GM12878 (cell line): Measurements from ENCODE around the gene ANKRD30A. TPM values are rescaled to one million over a fixed set of nuclear protein-coding genes. Genes with fewer than 3 reads are reported as not detected.

ENCODE experiments used
- ATAC-seq: fragments of 200-7000 bp; cut with Tn5 transposase; 3 replicates; pipeline ENCODE4 v1.9.1; 2020; ENCODE audit warnings: mild to moderate bottlenecking, moderate library complexity
- BruUV-seq: library from RNA; stranded (reverse); fragments of 400-500 nt; replicated peaks from 2 replicates; lab custom pipeline; 2021; lab: Mats Ljungman, UMichigan
- CTCF ChIA-PET: fragments of 300-600 bp; sonication (Branson Sonifier 250); formaldehyde crosslinking; extraction: SDS; loops from one replicate; lab custom pipeline; 2021; ENCODE audit warnings: inconsistent platforms; lab: Yijun Ruan, JAX
- POLR2A ChIA-PET: fragments of 350-600 bp; formaldehyde crosslinking; extraction: SDS; loops from one replicate; lab custom pipeline; 2021; ENCODE audit warnings: inconsistent platforms; lab: Charles Lee
- RAD21 ChIA-PET: fragments of 300-600 bp; sonication (Branson Sonifier 250); formaldehyde crosslinking; loops from one replicate; lab custom pipeline; 2023; ENCODE audit warnings: antibody characterized with exemption; ENCODE audit not compliant: unreplicated experiment; lab: Charles Lee
- SMC1A ChIA-PET: fragments of 300-600 bp; sonication (Branson Sonifier 250); formaldehyde crosslinking; loops from one replicate; lab custom pipeline; 2023; ENCODE audit not compliant: unreplicated experiment, uncharacterized antibody; lab: Charles Lee
- DNase-seq: peaks from one replicate; pipeline ENCODE4 v3.0.0-alpha.2; 2011; ENCODE audit warnings: low read depth, low spot score
- FAIRE-seq: peaks from 3 replicates; lab custom pipeline; 2011; peaks lifted over from hg19 to GRCh38; lab: Jason Lieb, UNC
- H2AFZ ChIP-seq: 2 replicates; pipeline ENCODE4 v1.6.0; 2011; ENCODE audit warnings: low read depth, low read length, control low read depth; ENCODE audit not compliant: control insufficient read depth
- H3K27ac ChIP-seq: 2 replicates; pipeline ENCODE4 v1.5.1; 2011; ENCODE audit warnings: control low read depth; ENCODE audit not compliant: control insufficient read depth, insufficient read depth
- H3K27me3 ChIP-seq, 2 experiments: replicated peaks in 1 of 2; 2 replicates each; pipeline versions ENCODE4 v1.6.0 to v1.6.1; 2011; ENCODE audit warnings: low read length in 1 of 2; ENCODE audit not compliant: control insufficient read depth in 2 of 2, insufficient read depth in 2 of 2
- H3K36me3 ChIP-seq, 2 experiments: 2 replicates each; pipeline ENCODE4 v1.5.1; 2011; ENCODE audit warnings: low read length in 1 of 2; ENCODE audit not compliant: control insufficient read depth in 2 of 2, insufficient read depth in 2 of 2
- H3K4me1 ChIP-seq: 2 replicates; pipeline ENCODE4 v1.6.1; 2011; ENCODE audit warnings: mild to moderate bottlenecking, low read length, moderate library complexity, mixed read lengths; ENCODE audit not compliant: control insufficient read depth, insufficient read depth
- H3K4me2 ChIP-seq: 2 replicates; pipeline ENCODE4 v1.6.0; 2011; ENCODE audit warnings: control low read depth; ENCODE audit not compliant: control insufficient read depth, insufficient read depth
- H3K4me3 ChIP-seq: fragments of 200-600 bp; sonication (generic); 2 replicates; pipeline ENCODE4 v1.5.1; 2016
- H3K79me2 ChIP-seq: 2 replicates; pipeline ENCODE4 v1.6.0; 2011; ENCODE audit warnings: low read length; ENCODE audit not compliant: control insufficient read depth, insufficient read depth
- H3K9ac ChIP-seq: 2 replicates; pipeline ENCODE4 v1.8.0; 2011; ENCODE audit warnings: low read length, control low read depth, mixed read lengths; ENCODE audit not compliant: control insufficient read depth, insufficient read depth
- H3K9me3 ChIP-seq: replicated peaks from 3 replicates; pipeline ENCODE4 v1.5.1; 2011; ENCODE audit warnings: mild to moderate bottlenecking, low read length; ENCODE audit not compliant: control insufficient read depth, insufficient read depth
- H4K20me1 ChIP-seq: 2 replicates; pipeline ENCODE4 v1.6.0; 2011; ENCODE audit not compliant: control insufficient read depth, insufficient read depth
- CBFB ChIP-seq: IDR thresholded peaks from 2 replicates; pipeline ENCODE4 v1.6.1; 2016; ENCODE audit warnings: antibody characterized with exemption, low read depth
- CUX1 ChIP-seq: IDR thresholded peaks from 2 replicates; pipeline ENCODE4 v1.6.1; 2012; ENCODE audit warnings: improper control_type of control experiment, low read depth, low read length; ENCODE audit not compliant: insufficient replicate concordance
- EED ChIP-seq: sonication (generic); IDR thresholded peaks from 2 replicates; pipeline ENCODE4 v1.6.1; 2016; ENCODE audit warnings: antibody characterized with exemption, low read depth
- GABPA ChIP-seq: IDR thresholded peaks from 2 replicates; pipeline ENCODE4 v1.6.1; 2014; ENCODE audit warnings: antibody characterized with exemption, low read depth, mild to moderate bottlenecking, inconsistent platforms
- PAX5 ChIP-seq: IDR thresholded peaks from 2 replicates; pipeline ENCODE4 v1.6.1; 2011; ENCODE audit warnings: low read depth, low read length, borderline replicate concordance
- RUNX3 ChIP-seq: IDR thresholded peaks from 2 replicates; pipeline ENCODE4 v1.6.1; 2012; ENCODE audit warnings: low read length, inconsistent platforms
- SKIL ChIP-seq: fragments of 450-650 bp; IDR thresholded peaks from 2 replicates; pipeline ENCODE4 v1.6.1; 2017; ENCODE audit warnings: mild to moderate bottlenecking, low read depth, inconsistent platforms; ENCODE audit not compliant: poor library complexity, severe bottlenecking
- SREBF2 ChIP-seq: IDR thresholded peaks from 2 replicates; pipeline ENCODE4 v1.6.1; 2012; ENCODE audit warnings: mild to moderate bottlenecking, low read length
- SUPT20H ChIP-seq: IDR thresholded peaks from 2 replicates; pipeline ENCODE4 v1.6.1; 2011; ENCODE audit warnings: low read depth, mild to moderate bottlenecking, low read length, moderate library complexity, borderline replicate concordance; ENCODE audit not compliant: control insufficient read depth
- WGBS: methylation state at CpG from one replicate; pipeline ENCODE4 v1.1.6; 2016; ENCODE audit warnings: low lambda C conversion rate; ENCODE audit not compliant: insufficient replicate concordance, insufficient coverage; ENCODE audit errors: missing lambda C conversion rate; 5-methylcytosine and 5-hydroxymethylcytosine counted together
- in situ Hi-C: fragments of 300-500 bp; cut with MboI; formaldehyde crosslinking; loops from 9 replicates; pipeline ENCODE4 v1.14.3; 2018; ENCODE audit warnings: mixed read lengths
- intact Hi-C: fragments of 100-400 bp; cut with micrococcal nuclease; formaldehyde crosslinking; loops from one replicate; pipeline ENCODE4 v1.14.2; 2022; ENCODE audit not compliant: unreplicated experiment
- polyA plus RNA-seq, 11 experiments: library from polyadenylated mRNA; depleted of rRNA in 4 of 11; unstranded in 6 of 11; stranded (reverse) in 5 of 11; fragments of >200 nt; fragmentation: Nextera tagmentation in 4 of 11; fragmentation: Illumina TruSeq in 1 of 11; extraction: Ambion mirVana in 4 of 11; extraction: Trizol in 1 of 11; gene quantifications; 1 replicate in 1 of 11; 2 replicates in 10 of 11; pipeline versions ENCODE4 v1.2.1 to v1.2.3, GENCODE V29; 2011 to 2016; ENCODE audit warnings: inconsistent platforms in 2 of 11, missing spikeins in 2 of 11, low read depth in 1 of 11
- total RNA-seq, 4 experiments: library from RNA; depleted of rRNA in 3 of 4; stranded (reverse); fragments of >200 nt in 3 of 4; fragmentation: Illumina TruSeq in 1 of 4; extraction: Trizol in 1 of 4; gene quantifications; 2 replicates each; pipeline versions ENCODE4 v1.2.1 to v1.2.3, GENCODE V29; 2013 to 2021
- TF ChIP-seq, protein P1 (sequence below): fragments of 450-650 bp; IDR thresholded peaks from 2 replicates; pipeline ENCODE4 v1.6.1; 2017; ENCODE audit warnings: antibody characterized with exemption, mild to moderate bottlenecking, moderate library complexity
- TF ChIP-seq, protein P2 (sequence below): IDR thresholded peaks from 2 replicates; pipeline ENCODE4 v1.6.1; 2011; ENCODE audit warnings: low read depth, low read length, improper control_type of control experiment, borderline replicate concordance

ANKRD30A gene
- total and polyA plus RNA-seq, 10 of the 15 experiments (the other 5 are each of a cell fraction or from before 2014, with no cell fraction given): 0.22 to 3.4 (median 0.74) TPM

DNA sequence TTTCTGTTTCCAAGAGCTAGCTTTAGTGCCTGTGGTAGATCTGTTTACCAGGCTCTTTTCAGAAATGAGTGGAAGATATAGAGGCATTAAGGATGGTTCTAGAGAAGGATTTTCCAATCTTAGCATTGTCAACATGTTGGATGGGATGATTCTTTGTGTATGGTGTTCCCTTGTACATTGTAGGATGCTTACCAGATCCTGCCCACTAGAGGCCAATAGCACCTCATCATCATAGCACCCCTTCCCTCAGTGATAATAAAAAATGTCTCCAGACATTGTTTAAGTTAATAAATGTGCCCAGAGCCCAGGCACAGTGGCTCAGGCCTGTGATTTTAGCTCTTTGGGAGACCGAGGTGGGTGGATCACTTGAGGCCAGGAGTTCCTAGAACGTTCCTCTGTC, 121.2 kb downstream of the ANKRD30A start:
- Histone ChIP-seq H3K4me1 (no peaks in the 10 kb centered on the region), H3K27ac (no peak overlapping the region), H2AFZ (no peak overlapping the region), H3K9me3 (no peaks in the 10 kb centered on the region; the same call in 2 of the 3 replicates), H3K27me3 (no peaks in the 10 kb centered on the region), H3K4me3 (no peak overlapping the region), H4K20me1 (no peaks in the 10 kb centered on the region), H3K36me3 (no peaks in the 10 kb centered on the region), H3K9ac (no peak overlapping the region), H3K4me2 (no peak overlapping the region), H3K79me2 (no peaks in the 10 kb centered on the region)
- FAIRE-seq (no peak), ATAC-seq (no peak), DNase-seq (no peak)
- RAD21 ChIA-PET: no interaction called here
- CTCF ChIA-PET: interaction anchor here (0.9 to 1.0 kb wide), 2 partner anchors 14 to 249 kb away, joined by 3 read pairs; no protein-coding TSS in a partner anchor
- intact Hi-C loops: no loop called here
- POLR2A ChIA-PET: no interaction called here
- SMC1A ChIA-PET: interaction anchor here (1.8 kb wide), 1 partner anchor 249 kb away, joined by 6 read pairs; no protein-coding TSS in a partner anchor
- no TSS peak for BruUV-seq
- 0% methylated on average over 2 of the region's 2 CpGs for WGBS
- in situ Hi-C loops: no loop called here
- no peak for TF ChIP-seq SUPT20H
- no peak for TF ChIP-seq GABPA
- TF ChIP-seq, protein P1, sequence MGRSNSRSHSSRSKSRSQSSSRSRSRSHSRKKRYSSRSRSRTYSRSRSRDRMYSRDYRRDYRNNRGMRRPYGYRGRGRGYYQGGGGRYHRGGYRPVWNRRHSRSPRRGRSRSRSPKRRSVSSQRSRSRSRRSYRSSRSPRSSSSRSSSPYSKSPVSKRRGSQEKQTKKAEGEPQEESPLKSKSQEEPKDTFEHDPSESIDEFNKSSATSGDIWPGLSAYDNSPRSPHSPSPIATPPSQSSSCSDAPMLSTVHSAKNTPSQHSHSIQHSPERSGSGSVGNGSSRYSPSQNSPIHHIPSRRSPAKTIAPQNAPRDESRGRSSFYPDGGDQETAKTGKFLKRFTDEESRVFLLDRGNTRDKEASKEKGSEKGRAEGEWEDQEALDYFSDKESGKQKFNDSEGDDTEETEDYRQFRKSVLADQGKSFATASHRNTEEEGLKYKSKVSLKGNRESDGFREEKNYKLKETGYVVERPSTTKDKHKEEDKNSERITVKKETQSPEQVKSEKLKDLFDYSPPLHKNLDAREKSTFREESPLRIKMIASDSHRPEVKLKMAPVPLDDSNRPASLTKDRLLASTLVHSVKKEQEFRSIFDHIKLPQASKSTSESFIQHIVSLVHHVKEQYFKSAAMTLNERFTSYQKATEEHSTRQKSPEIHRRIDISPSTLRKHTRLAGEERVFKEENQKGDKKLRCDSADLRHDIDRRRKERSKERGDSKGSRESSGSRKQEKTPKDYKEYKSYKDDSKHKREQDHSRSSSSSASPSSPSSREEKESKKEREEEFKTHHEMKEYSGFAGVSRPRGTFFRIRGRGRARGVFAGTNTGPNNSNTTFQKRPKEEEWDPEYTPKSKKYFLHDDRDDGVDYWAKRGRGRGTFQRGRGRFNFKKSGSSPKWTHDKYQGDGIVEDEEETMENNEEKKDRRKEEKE: no peak
- TF ChIP-seq, protein P2, sequence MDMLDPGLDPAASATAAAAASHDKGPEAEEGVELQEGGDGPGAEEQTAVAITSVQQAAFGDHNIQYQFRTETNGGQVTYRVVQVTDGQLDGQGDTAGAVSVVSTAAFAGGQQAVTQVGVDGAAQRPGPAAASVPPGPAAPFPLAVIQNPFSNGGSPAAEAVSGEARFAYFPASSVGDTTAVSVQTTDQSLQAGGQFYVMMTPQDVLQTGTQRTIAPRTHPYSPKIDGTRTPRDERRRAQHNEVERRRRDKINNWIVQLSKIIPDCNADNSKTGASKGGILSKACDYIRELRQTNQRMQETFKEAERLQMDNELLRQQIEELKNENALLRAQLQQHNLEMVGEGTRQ: no peak
- no peak for TF ChIP-seq RUNX3
- TF ChIP-seq PAX5: no peak
- no peak for TF ChIP-seq CBFB
- no peak for TF ChIP-seq SKIL
- no peak for TF ChIP-seq CUX1
- TF ChIP-seq SREBF2: no peak
- no peak for TF ChIP-seq EED
